GM12878 (cell line): ENCODE data around the gene PPIF.

ENCODE experiments used
- FOXM1 ChIP-seq: IDR thresholded peaks from 2 replicates; pipeline ENCODE4 v1.6.1; 2012; ENCODE audit warnings: low read depth, mild to moderate bottlenecking, inconsistent platforms, low read length, moderate library complexity
- HDAC6 ChIP-seq: fragments of 200-600 bp; sonication (generic); IDR thresholded peaks from one replicate; pipeline ENCODE4 v1.8.0; 2017; ENCODE audit warnings: antibody characterized with exemption; ENCODE audit not compliant: unreplicated experiment
- KAT2A ChIP-seq: conservative IDR thresholded peaks from 2 replicates; pipeline ENCODE4 v1.6.1; 2011; ENCODE audit warnings: low read depth, low read length; ENCODE audit not compliant: control insufficient read depth
- NFYA ChIP-seq: IDR thresholded peaks from 2 replicates; pipeline ENCODE4 v1.6.1; 2011; ENCODE audit warnings: low read depth, mild to moderate bottlenecking, low read length, improper control_type of control experiment, borderline replicate concordance
- RAD21 ChIP-seq: IDR thresholded peaks from 2 replicates; pipeline ENCODE4 v1.6.1; 2011; ENCODE audit warnings: mild to moderate bottlenecking, low read depth, low read length, moderate library complexity; ENCODE audit not compliant: insufficient read depth
- RCOR1 ChIP-seq: conservative IDR thresholded peaks from 2 replicates; pipeline ENCODE4 v1.6.1; 2012; ENCODE audit warnings: low read depth, low read length, improper control_type of control experiment
- RFX5 ChIP-seq: IDR thresholded peaks from 2 replicates; pipeline ENCODE4 v1.6.1; 2011; ENCODE audit warnings: low read depth, low read length, improper control_type of control experiment
- SIN3A ChIP-seq: IDR thresholded peaks from 2 replicates; pipeline ENCODE4 v1.6.1; 2012; ENCODE audit warnings: low read depth, low read length, improper control_type of control experiment
- SREBF2 ChIP-seq: IDR thresholded peaks from 2 replicates; pipeline ENCODE4 v1.6.1; 2012; ENCODE audit warnings: mild to moderate bottlenecking, low read length
- ZNF24 ChIP-seq: fragments of 450-650 bp; IDR thresholded peaks from 2 replicates; pipeline ENCODE4 v1.6.1; 2017; ENCODE audit warnings: antibody characterized with exemption, mild to moderate bottlenecking
- ZNF687 ChIP-seq: fragments of 450-650 bp; IDR thresholded peaks from 2 replicates; pipeline ENCODE4 v1.6.1; 2017; ENCODE audit warnings: mild to moderate bottlenecking, moderate library complexity
- TF ChIP-seq, protein P1 (sequence below), 3 experiments: IDR thresholded peaks in 2 of 3; conservative IDR thresholded peaks in 1 of 3; 2 replicates each; pipeline ENCODE4 v1.5.1; 2011; ENCODE audit warnings: low read depth in 3 of 3, low read length in 3 of 3, mild to moderate bottlenecking in 3 of 3, control low read depth in 2 of 3, moderate library complexity in 2 of 3, inconsistent platforms in 1 of 3, mixed read lengths in 1 of 3; ENCODE audit not compliant: control insufficient read depth in 2 of 3, insufficient read depth in 1 of 3; ENCODE audit errors: extremely low read depth in 1 of 3
- TF ChIP-seq, protein P2 (sequence below): fragments of 450-650 bp; IDR thresholded peaks from 2 replicates; pipeline ENCODE4 v1.6.1; 2017; ENCODE audit warnings: antibody characterized with exemption, mild to moderate bottlenecking, moderate library complexity
- TF ChIP-seq, protein P3 (sequence below): IDR thresholded peaks from 2 replicates; pipeline ENCODE4 v1.6.1; 2012; ENCODE audit warnings: low read length, inconsistent platforms

DNA sequence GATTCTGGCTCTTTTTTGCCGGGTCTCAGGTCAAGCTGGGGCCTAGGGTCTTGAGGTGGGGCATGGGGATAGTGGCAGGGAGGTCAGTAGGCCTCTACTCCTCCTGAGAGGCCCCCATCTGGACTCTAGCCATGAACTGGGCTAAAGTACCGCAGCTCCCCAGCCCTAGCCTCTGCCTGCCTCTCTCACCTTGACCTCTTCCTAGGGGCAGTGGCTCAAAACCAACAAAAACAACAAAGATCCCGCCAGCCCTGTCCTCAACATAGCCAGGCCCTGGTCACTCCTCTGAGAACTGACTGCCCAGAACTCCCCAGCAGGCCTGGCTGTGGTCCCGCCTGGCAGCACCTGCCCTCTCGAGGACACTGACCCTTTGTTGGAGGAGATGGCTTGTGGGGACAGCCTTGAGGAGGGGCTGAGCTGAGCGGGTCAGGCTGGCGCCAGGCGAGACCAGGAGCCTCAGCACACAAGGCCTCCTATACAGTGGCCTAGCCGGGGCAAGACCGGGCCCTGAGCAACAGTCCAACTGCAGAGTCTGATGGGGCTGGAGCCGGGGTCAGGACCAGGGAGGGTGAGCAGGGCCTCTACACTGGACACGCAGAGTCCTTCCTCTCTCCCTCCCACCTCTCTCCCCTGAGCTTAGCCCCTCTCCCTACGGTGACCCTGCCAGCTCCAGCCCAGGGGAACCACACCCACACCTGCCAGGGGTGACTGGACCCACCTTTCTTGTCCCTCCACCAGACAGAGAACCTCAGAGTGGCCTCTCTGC lies 11.6 kb upstream of the PPIF start:
- TF ChIP-seq ZNF24 (no peak), RAD21 (no peak), ZNF687 (no peak), SREBF2 (no peak), KAT2A (no peak), RCOR1 (no peak), SIN3A (no peak), RFX5 (no peak), HDAC6 (no peak), FOXM1 (no peak), NFYA (no peak)
- TF ChIP-seq, protein P1, sequence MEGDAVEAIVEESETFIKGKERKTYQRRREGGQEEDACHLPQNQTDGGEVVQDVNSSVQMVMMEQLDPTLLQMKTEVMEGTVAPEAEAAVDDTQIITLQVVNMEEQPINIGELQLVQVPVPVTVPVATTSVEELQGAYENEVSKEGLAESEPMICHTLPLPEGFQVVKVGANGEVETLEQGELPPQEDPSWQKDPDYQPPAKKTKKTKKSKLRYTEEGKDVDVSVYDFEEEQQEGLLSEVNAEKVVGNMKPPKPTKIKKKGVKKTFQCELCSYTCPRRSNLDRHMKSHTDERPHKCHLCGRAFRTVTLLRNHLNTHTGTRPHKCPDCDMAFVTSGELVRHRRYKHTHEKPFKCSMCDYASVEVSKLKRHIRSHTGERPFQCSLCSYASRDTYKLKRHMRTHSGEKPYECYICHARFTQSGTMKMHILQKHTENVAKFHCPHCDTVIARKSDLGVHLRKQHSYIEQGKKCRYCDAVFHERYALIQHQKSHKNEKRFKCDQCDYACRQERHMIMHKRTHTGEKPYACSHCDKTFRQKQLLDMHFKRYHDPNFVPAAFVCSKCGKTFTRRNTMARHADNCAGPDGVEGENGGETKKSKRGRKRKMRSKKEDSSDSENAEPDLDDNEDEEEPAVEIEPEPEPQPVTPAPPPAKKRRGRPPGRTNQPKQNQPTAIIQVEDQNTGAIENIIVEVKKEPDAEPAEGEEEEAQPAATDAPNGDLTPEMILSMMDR (IDR thresholded peaks at IDR 0.05 in 2 of 3, conservative IDR thresholded peaks at IDR 0.05 in 1 of 3; ENCODE audit: control insufficient read depth in 2 of 3, extremely low read depth in 1 of 3, insufficient read depth in 1 of 3, low read depth in 3 of 3, low read length in 3 of 3): no peak
- TF ChIP-seq, protein P2, sequence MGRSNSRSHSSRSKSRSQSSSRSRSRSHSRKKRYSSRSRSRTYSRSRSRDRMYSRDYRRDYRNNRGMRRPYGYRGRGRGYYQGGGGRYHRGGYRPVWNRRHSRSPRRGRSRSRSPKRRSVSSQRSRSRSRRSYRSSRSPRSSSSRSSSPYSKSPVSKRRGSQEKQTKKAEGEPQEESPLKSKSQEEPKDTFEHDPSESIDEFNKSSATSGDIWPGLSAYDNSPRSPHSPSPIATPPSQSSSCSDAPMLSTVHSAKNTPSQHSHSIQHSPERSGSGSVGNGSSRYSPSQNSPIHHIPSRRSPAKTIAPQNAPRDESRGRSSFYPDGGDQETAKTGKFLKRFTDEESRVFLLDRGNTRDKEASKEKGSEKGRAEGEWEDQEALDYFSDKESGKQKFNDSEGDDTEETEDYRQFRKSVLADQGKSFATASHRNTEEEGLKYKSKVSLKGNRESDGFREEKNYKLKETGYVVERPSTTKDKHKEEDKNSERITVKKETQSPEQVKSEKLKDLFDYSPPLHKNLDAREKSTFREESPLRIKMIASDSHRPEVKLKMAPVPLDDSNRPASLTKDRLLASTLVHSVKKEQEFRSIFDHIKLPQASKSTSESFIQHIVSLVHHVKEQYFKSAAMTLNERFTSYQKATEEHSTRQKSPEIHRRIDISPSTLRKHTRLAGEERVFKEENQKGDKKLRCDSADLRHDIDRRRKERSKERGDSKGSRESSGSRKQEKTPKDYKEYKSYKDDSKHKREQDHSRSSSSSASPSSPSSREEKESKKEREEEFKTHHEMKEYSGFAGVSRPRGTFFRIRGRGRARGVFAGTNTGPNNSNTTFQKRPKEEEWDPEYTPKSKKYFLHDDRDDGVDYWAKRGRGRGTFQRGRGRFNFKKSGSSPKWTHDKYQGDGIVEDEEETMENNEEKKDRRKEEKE: no peak
- TF ChIP-seq, protein P3, sequence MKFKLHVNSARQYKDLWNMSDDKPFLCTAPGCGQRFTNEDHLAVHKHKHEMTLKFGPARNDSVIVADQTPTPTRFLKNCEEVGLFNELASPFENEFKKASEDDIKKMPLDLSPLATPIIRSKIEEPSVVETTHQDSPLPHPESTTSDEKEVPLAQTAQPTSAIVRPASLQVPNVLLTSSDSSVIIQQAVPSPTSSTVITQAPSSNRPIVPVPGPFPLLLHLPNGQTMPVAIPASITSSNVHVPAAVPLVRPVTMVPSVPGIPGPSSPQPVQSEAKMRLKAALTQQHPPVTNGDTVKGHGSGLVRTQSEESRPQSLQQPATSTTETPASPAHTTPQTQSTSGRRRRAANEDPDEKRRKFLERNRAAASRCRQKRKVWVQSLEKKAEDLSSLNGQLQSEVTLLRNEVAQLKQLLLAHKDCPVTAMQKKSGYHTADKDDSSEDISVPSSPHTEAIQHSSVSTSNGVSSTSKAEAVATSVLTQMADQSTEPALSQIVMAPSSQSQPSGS: no peak
